GM18951 (cell line): ENCODE measurements around the gene ERCC6.

Experiments used
- POLR2A ChIP-seq: IDR thresholded peaks from 4 replicates; pipeline ENCODE4 v1.6.1; 2011; ENCODE audit warnings: mild to moderate bottlenecking; ENCODE audit not compliant: insufficient read length, insufficient read depth; ENCODE audit errors: extremely low read depth
- in situ Hi-C: fragments of 300-500 bp; cut with MboI; formaldehyde crosslinking; loops from one replicate; pipeline ENCODE4 v1.12.0; 2022; ENCODE audit warnings: low sequenced_read_pairs, mixed read lengths, inconsistent platforms; ENCODE audit not compliant: unreplicated experiment

ERCC6 gene

DNA sequence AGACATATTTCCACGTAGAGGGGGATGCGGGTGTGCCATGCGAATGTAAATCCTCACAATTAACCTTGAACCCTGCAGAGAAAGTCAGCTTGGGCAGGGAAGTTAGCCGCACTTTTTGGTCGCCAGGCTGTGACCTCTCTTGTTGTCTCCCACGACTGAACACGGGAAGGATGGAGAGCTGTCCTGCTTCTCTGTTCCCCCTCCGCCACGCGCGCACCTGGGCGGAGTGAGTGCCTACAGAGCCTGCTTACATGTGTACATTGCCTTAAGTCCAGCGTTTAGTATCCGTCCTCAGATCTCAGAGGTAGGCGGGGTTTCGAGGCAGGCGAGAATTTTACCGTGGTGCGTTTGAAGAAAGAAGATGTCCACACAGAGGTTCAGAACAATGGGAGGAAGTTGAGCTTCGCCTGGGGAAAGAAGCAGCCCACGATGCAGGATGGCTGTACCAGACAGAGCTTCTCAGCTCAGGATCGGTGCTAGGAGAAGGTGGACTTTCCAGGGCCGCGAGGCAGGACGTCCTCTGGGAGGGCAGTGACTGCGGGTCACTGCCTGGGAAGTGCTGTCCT lies 482 bp upstream of the ERCC6 start:
- TF ChIP-seq POLR2A, result no peak
- in situ Hi-C loops, result no loop called here

- no peak for TF ChIP-seq POLR2A
- in situ Hi-C loops, result no loop called here
These were observed 4.1 kb downstream of the ERCC6 start for GRCh38 chr10:49534670-49535381.

DNA sequence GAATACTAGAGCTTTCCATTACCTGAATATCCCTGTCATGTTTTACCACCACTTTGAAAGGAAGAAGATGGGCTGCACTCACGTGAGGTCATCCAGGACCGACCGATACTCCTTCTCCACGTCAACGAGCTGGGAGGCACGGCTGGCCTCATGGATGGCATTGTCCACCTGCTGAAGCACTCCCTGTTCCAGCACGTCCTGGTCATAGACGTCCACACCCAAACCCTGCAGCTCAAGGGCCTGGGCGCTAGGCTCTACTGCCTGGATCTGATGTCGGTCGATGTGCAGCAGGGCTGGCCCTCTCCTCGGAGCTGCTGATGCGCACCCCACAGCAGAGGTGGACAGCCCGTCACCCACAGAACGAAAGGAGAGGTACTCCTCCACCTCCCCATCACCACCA lies 6.5 kb downstream of the ERCC6 start:
- no peak for TF ChIP-seq POLR2A
- in situ Hi-C loops, result no loop called here

- no peak for TF ChIP-seq POLR2A
- in situ Hi-C loops, result no loop called here
These were observed 9.9 kb downstream of the ERCC6 start for GRCh38 chr10:49528977-49529506.

GRCh38 chr10:49527850-49528249 lies 11.1 kb downstream of the ERCC6 start:
- no peak for TF ChIP-seq POLR2A
- in situ Hi-C loops, result no loop called here

DNA sequence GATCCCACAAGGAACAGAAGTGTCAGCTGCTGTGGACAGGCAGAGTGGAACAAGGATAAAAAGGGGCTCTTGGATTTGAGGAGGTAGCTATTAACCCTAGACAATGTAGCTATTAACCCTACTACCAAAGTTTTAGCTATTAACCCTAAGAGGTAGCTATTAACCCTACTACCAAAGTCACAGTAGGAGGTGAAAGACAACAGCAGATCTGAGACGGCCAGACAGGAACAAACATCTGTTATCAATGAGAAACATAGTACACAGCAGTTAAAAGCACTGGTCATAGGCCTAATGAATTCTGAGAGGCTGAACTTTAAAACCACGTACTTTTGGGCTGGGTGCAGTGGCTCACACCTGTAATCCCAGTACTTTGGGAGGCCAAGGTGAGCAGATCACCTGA lies 11.9 kb downstream of the ERCC6 start:
- no peak for TF ChIP-seq POLR2A
- in situ Hi-C loops, result no loop called here

GRCh38 chr10:49526619-49527018 lies 12.3 kb downstream of the ERCC6 start:
- TF ChIP-seq POLR2A, result no peak
- in situ Hi-C loops, result no loop called here

- no peak for TF ChIP-seq POLR2A
- in situ Hi-C loops, result loop anchor here (25.0 kb wide), 1 partner anchor 862 kb away; no protein-coding TSS in a partner anchor
These were observed 14.4 kb downstream of the ERCC6 start for GRCh38 chr10:49524496-49524895.

DNA sequence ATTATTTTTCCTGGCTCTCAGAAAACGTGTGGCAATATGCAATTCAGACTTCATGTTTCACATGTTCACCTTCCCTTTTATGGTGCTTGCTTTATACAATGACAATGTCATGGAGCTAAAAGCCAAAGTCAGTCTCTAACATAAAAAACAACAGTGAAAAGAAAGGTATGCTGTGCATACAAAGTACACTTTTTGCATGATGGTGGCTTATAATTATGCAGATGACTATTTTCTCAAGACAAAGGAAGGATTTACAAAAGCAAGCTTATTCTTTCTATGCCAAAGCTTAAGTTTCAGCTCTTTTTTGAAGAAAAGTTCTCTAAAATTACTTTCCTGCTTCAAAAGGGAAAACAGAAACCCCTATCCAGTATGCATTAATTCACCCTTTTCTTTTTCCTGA lies 15.6 kb downstream of the ERCC6 start:
- TF ChIP-seq POLR2A, result no peak
- in situ Hi-C loops, result loop anchor here (25.0 kb wide), 1 partner anchor 861 kb away; no protein-coding TSS in a partner anchor

DNA sequence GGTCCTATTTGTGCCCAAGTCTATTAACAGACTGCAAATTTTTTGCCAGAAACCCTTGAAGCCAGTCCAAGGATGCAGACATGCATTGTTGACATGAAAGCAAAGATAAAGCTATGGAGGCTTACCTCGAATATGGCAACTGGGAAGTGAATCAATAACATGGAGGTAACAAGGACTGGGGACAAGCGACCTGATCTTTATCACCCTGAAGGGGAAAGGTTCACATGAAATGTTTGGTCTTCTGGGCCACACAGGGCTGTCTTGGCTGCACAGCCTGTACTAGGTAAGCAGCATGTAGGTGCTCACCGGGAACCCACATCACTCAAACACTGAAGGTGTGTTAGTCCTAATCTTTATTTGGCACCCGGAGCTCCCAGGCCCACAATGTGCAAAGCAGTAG lies 17.9 kb downstream of the ERCC6 start:
- in situ Hi-C loops, result loop anchor here (25.0 kb wide), 1 partner anchor 859 kb away; no protein-coding TSS in a partner anchor
- no peak for TF ChIP-seq POLR2A

DNA sequence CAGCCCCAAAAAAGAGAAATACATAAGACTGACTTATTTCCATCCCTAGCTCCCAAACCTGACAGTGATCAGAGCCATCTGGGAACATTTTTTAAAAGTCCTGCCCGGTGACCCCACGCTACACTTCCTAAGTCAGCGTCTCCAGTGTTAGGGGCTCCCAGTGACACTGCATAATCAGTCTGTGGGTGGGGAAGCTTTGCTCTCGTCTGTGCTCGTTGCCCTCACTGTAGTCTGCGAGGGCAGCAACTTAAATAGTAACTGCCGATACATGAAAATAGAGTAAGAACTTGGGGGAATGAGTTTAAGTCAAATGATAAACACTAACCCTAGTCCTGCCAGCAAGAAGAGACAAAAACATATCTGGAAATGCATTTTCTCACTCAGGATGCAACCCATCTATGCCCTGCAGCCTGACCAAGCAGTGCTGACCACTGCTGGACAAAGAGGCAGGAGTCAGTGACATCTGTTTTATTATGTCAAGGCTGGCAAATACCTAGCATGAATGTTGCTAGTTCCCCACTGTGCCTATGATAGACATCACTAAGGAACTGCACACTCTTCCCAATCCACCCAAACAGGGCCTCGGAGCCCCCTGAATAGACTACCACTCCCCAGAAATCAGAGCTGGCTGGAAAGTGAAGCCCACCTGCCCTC lies 18.7 kb downstream of the ERCC6 start:
- in situ Hi-C loops, result loop anchor here (25.0 kb wide), 1 partner anchor 858 kb away; no protein-coding TSS in a partner anchor

DNA sequence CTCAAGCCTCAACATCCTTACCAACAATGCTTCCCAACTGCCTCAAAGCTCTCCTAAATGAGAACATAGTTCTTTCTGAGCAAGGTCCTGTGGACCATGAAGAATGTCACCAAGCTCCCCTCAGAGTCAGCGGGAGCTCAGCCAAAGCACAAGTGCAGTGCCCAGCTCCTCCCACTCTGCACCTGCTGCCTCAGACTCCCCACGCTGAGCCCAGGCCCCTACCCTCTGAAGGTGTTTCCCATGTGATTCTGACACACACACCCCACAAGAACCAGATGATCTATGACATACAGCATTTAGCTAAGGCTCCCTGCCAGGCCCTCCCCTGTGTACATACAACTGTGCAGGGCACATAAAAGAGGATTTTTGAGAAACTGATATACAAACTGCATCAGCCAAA lies 19.2 kb downstream of the ERCC6 start:
- no peak for TF ChIP-seq POLR2A
- in situ Hi-C loops, result loop anchor here (10.0 to 25.0 kb wide), 3 partner anchors 125 to 857 kb away; partner anchors contain the start of gene DRGX

More for the DNA sequence above, 18.7 kb downstream of the ERCC6 start:
- no peak for TF ChIP-seq POLR2A

- in situ Hi-C loops, result loop anchor here (10.0 to 25.0 kb wide), 3 partner anchors 124 to 857 kb away; partner anchors contain the start of gene DRGX
- no peak for TF ChIP-seq POLR2A
These were observed 19.8 kb downstream of the ERCC6 start for GRCh38 chr10:49518982-49519578.
